ENCODE data around the gene SHC2.

SHC2 gene

DNA sequence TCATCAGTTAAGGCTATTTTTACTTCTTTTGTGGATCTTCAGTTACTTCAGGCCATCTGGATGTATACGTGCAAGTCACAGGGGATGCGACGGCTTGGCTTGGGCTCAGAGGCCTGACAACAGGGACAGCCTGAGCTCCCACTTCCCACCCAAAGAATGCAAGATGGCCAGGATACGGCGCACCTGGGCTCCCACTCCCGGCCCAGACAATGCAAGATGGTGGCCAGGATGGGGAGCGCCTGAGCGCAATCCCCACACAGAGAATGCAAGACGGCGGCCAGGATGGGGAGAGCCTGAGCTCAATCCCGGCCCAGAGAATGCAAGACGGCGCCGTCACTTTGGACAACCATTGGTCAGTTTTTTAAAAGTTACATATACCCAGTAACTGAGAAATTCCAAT, 91.0 kb downstream of the SHC2 start:
- no peak for DNase-seq

DNA sequence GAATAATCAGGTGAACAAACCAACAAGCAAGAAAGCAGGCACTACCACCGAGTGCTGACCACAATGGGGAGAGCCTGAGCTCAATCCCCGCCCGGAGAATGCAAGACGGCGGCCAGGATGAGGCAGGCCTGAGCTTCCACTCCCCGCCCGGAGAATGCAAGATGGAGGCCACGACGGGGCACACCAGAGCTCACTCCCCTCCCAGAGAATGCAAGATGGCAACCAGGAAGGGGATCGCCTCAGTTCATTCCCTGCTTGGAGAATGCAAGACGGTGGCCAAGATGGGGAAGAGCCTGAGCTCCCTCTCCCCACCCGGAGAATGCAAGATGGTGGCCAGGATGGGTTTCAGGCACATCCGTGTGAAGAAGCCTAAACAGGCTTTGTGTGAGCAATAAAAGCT, 91.6 kb downstream of the SHC2 start:
- no peak for DNase-seq

DNA sequence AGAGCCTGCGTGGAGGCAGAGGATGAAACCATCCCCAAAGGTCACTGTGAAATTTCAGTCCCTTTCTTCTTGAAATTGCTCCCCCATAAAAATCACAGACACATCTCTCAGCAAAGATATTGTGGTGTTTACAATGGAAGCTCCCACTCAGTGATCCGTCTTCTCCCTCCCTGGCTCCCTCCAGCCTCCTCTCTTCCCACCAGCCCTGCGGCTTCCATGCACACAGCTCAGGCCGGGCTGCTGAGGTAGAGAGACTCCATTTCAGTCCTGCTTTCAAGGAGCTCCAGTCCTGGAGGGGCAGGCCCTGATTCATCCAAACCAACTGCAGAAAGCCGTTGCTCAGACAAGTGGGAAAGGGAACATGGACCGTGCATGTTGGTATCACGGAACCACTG, 92.2 kb downstream of the SHC2 start:
- no peak for DNase-seq

DNA sequence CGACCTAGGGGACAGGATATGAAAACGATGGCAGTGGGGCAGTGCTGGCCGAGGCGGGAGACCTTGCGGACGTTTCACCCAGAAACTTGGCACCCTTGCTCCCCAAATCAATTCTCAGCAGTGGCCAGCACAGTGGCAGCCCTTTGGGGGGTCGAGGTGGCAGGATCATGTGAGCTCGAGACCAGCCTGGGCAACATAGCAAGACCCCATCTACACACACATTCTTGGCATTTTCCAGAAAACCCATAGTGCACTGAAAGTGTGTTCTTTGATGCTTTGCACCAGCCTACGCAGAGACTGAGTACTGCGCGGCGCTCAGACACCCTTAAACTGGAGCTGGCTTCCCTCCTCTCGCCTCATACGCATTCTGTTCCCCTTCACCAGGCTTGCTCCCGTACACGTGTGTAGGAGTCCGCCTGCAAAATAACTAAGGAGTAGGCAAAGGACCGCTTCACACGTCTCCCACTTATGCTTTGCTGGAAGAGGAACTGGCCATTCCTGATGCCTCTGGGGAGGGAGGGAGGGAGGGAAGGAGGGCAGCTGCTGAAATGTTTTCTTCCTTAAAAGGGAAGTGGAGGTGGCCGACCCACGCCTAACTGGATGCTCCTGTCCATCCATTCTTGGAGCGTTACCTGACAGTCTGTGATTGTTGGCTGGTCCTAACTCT, 92.7 kb downstream of the SHC2 start:
- DNase-seq = no peak

DNA sequence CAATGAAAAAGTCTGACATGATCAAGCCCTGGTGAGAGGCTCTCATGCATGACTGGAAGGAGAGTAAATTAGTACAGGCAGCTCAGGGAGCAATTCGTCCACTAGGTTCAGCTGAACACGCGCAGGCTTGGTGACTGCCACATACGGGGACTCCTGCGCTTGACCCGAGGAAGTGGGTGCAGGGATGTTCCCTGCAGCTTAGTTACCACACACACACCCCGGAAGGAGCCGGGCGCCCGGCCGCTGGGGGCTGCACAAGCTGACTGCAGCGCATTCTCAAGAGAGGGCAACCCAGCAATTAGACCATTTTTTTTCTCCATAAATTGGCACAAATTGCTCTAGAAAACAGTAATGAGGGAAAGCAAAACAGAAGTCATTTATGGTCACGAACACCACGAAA, 93.3 kb downstream of the SHC2 start:
- no peak for DNase-seq

DNA sequence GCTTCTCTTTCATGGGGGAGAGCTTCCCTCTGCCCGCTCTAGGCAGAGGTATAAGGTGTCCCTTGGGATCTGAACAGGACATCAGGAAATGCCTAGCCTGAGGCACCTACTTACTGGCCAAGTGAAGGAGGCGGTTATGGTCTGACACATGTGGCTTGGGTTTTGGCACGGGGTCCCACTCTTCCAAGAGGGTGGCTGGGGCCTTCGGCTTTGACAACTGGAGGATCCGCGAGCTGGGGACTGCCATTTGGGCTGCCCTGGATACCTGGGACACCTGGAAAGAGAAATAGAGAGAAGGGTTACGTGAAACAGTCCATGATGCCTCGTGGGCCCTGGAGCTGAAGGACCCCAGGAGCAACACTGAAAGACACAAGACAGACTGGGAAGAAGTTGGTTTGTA, 93.9 kb downstream of the SHC2 start:
- DNase-seq = no peak
